Kidney epithelial cell (primary cell): Measurements from ENCODE around the gene RBFOX2. TPM values are rescaled to one million over a fixed set of nuclear protein-coding genes. Genes with fewer than 3 reads are reported as not detected.
"Not testable (repeated sequence)": the region's sequence is repeated elsewhere in the genome, so short reads cannot be mapped to it uniquely, and the experiment has no call there.

Source experiments
- DNase-seq: peaks from one replicate; pipeline ENCODE4 v3.0.0-alpha.2; 2010; ENCODE audit warnings: low read depth
- H3K27me3 ChIP-seq: 2 replicates; pipeline ENCODE4 v1.6.0; 2011; ENCODE audit warnings: low read length; ENCODE audit not compliant: control insufficient read depth, insufficient read depth
- H3K36me3 ChIP-seq: 2 replicates; pipeline ENCODE4 v1.5.1; 2011; ENCODE audit warnings: low read length; ENCODE audit not compliant: control insufficient read depth, insufficient read depth
- H3K4me3 ChIP-seq: 2 replicates; pipeline ENCODE4 v1.5.1; 2011; ENCODE audit warnings: low read depth, mild to moderate bottlenecking, control low read depth, low read length
- total RNA-seq: library from RNA; depleted of rRNA; stranded (reverse); fragments of >200 nt; gene quantifications from 2 replicates; pipeline ENCODE4 v1.2.3, GENCODE V29; 2015
- TF ChIP-seq, protein P1 (sequence below): IDR thresholded peaks from 2 replicates; pipeline ENCODE4 v1.5.1; 2011; ENCODE audit warnings: mild to moderate bottlenecking, moderate library complexity, low read length, control low read depth, inconsistent platforms; ENCODE audit not compliant: insufficient read depth, poor library complexity, severe bottlenecking

Gene RBFOX2
- total RNA-seq, 1 donor from 2014 or later = 75.1 TPM

- Histone ChIP-seq H3K27me3 (no peaks in the 10 kb centered on the region), H3K4me3 (no peak overlapping the region), H3K36me3 (no peaks in the 10 kb centered on the region)
- TF ChIP-seq, protein P1, sequence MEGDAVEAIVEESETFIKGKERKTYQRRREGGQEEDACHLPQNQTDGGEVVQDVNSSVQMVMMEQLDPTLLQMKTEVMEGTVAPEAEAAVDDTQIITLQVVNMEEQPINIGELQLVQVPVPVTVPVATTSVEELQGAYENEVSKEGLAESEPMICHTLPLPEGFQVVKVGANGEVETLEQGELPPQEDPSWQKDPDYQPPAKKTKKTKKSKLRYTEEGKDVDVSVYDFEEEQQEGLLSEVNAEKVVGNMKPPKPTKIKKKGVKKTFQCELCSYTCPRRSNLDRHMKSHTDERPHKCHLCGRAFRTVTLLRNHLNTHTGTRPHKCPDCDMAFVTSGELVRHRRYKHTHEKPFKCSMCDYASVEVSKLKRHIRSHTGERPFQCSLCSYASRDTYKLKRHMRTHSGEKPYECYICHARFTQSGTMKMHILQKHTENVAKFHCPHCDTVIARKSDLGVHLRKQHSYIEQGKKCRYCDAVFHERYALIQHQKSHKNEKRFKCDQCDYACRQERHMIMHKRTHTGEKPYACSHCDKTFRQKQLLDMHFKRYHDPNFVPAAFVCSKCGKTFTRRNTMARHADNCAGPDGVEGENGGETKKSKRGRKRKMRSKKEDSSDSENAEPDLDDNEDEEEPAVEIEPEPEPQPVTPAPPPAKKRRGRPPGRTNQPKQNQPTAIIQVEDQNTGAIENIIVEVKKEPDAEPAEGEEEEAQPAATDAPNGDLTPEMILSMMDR = no peak
- no peak for DNase-seq
Measured at GRCh38 chr22:36048911-36049677, 20.5 kb upstream of the RBFOX2 start.

DNA sequence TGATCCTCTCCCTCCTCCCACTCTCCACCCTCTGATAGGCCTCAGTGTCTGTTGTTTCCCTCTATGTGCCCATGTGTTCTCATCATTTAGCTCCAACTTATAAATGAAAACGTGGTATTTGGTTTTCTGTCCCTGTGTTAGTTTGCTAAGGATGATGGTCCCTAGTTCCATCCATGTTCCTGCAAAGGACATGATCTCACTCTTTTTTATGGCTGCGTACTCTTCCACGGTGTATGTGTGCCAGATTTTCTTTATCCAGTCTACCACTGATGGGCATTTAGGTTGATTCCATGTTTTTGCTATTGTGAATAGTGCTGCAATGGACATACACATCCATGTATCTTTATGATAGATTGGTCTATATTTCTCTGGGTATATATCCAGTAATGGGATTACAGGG, 15.9 kb upstream of the RBFOX2 start:
- H3K4me3 ChIP-seq, H3K27me3 ChIP-seq, H3K36me3 ChIP-seq, DNase-seq: not testable (repeated sequence)

GRCh38 chr22:36042240-36042639, 13.6 kb upstream of the RBFOX2 start:
- H3K4me3 ChIP-seq = no peak overlapping the region
- H3K27me3 ChIP-seq = no peaks in the 10 kb centered on the region
- no peak for DNase-seq
- TF ChIP-seq, protein P1 = no peak
- H3K36me3 ChIP-seq = no peaks in the 10 kb centered on the region

- no peak for DNase-seq
- TF ChIP-seq, protein P1 = no peak
- Histone ChIP-seq H3K4me3 (no peak overlapping the region), H3K27me3 (no peaks in the 10 kb centered on the region), H3K36me3 (no peaks in the 10 kb centered on the region)
Measured at GRCh38 chr22:36039125-36039524, 10.5 kb upstream of the RBFOX2 start.

DNA sequence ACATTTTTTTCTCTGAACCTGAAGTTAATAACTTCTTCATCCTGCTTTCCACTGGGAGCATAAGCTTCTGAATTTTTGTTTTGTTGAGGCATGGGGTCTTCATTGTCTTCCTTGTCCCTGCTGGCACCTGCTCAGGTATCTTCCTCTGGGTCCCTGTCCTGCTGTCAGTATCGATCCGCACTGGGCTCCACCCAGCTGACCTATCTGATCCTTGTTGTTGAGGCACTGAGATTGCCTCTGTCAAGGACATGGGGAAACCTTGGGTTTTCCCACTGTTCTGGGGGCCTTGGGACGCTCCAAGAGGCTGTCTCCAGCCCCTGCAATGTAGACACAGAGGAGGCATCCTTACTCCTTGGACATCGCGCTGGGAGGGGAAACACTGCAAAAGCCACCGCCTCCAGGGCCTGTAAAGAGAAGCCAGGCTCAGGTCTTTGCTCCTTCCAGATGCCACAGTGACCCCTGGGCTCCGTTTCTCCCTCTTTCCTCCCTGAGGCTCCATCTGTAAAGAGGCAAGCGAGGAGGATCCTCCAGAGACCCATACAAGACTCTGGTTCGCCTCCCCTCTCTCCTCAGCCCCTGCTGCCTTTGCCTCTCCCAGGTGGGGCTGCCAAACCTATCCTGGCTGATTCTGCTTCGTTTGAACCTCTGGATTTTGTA, 8.6 kb upstream of the RBFOX2 start:
- no peak for DNase-seq
- Histone ChIP-seq H3K4me3 (no peak overlapping the region), H3K27me3 (no peaks in the 10 kb centered on the region), H3K36me3 (no peaks in the 10 kb centered on the region)
- TF ChIP-seq, protein P1 = no peak

- DNase-seq = no peak
- TF ChIP-seq, protein P1 = no peak
- Histone ChIP-seq H3K4me3 (no peak overlapping the region), H3K36me3 (no peaks in the 10 kb centered on the region), H3K27me3 (no peaks in the 10 kb centered on the region)
Measured at GRCh38 chr22:36036167-36036624, 7.6 kb upstream of the RBFOX2 start.
